IgD-negative memory B cell (primary cell): Measurements from ENCODE around the gene ZNF541. TPM values are rescaled to one million over a fixed set of nuclear protein-coding genes. Genes with fewer than 3 reads are reported as not detected.

Source experiments
- H3K27ac Mint-ChIP-seq, 3 donors: one replicate each; pipeline ENCODE4 v1.8.0; 2020 to 2022; ENCODE audit warnings: mild to moderate bottlenecking in 3 of 3, mixed read lengths in 3 of 3, moderate library complexity in 1 of 3
- H3K27me3 Mint-ChIP-seq: one replicate; pipeline ENCODE4 v1.8.0; 2021; ENCODE audit warnings: mixed read lengths
- H3K36me3 Mint-ChIP-seq: one replicate; pipeline ENCODE4 v1.8.0; 2020; ENCODE audit warnings: mild to moderate bottlenecking, mixed read lengths
- H3K4me1 Mint-ChIP-seq, 3 donors: one replicate each; pipeline ENCODE4 v1.8.0; 2020 to 2022; ENCODE audit warnings: mixed read lengths in 3 of 3, mild to moderate bottlenecking in 1 of 3
- H3K4me3 Mint-ChIP-seq, 4 donors: one replicate each; pipeline ENCODE4 v1.8.0; 2020 to 2022; ENCODE audit warnings: mild to moderate bottlenecking in 4 of 4, mixed read lengths in 4 of 4, moderate library complexity in 3 of 4
- H3K9me3 Mint-ChIP-seq, 3 donors: one replicate each; pipeline ENCODE4 v1.8.0; 2020 to 2021; ENCODE audit warnings: mixed read lengths in 3 of 3, mild to moderate bottlenecking in 1 of 3
- polyA plus RNA-seq: library from polyadenylated mRNA; unstranded; fragments of 300-500 nt; fragmentation: Illumina TruSeq; gene quantifications from one replicate; pipeline ENCODE4 v1.2.3, GENCODE V29; 2021

ZNF541 gene
- polyA plus RNA-seq, 1 donor from 2014 or later: not detected

DNA sequence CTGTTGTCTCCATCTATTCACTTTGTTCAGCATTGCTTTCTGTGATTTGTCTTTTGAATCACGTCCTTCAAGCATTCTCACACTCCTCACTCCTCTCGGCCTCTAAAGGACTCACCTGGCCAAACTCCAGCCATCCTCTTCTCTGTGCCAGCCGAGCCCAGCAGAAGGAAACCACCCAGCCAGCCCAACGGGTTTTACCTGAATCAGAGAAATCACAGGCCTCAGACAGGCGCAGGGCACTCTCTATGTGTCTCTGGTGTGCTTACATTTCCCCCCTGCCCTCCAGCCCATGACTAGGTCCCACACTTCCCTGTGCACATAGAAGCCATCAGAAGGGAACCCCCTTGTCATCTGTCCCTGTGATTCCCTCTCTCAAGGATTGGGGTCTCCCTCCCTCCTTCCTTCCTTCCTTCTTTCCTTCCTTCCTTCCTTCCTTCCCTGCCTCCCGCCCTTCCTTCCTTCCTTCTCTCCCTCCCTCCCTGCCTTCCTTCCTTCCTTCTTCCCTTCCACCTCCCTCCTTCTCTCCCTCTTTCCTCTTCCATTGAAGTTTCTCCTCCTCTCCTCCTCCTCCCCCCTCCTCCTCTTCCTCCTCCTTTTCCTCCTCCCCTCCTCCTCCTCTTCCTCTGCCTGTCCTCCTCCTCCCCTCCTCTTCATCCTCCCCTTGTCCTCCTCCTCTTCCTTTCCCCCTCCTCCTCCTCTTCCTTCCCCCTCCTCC, 8.8 kb upstream of the ZNF541 start:
- H3K4me3 Mint-ChIP-seq: no peak overlapping the region

DNA sequence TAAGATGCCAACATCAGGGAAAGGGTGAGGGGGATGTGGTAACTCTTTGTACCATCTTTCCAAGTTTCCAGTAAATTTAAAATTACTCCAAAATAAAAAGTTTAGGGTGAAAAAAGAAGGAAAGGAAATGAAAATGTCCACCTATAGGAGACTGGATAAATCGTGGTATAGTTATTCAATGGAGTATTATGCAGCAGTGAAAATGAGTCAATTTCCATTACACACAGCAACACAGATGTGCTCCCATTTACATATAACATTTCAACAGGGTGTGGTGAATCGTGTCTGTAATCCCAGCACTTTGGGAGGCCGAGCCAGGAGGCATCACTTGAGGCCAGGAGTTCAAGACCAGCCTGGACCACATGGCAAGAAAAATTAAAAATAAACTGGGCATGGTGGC, 7.4 kb upstream of the ZNF541 start:
- H3K36me3 Mint-ChIP-seq: no peaks in the 10 kb centered on the region
- peaks cover 0 to 6% (median 0%) of the 10 kb centered on the region in 3 donors for H3K9me3 Mint-ChIP-seq
- H3K4me1 Mint-ChIP-seq: peaks cover 10 to 14% (median 13%) of the 10 kb centered on the region in 3 donors
- peak overlapping the region in 2 of 3 donors; percentile 16 to 52 for H3K27ac Mint-ChIP-seq
- peaks cover 41% of the 10 kb centered on the region for H3K27me3 Mint-ChIP-seq
- H3K4me3 Mint-ChIP-seq: no peak overlapping the region

More for the DNA sequence above, 8.8 kb upstream of the ZNF541 start:
- Mint-ChIP-seq H3K27me3 (peaks cover 40% of the 10 kb centered on the region), H3K36me3 (no peaks in the 10 kb centered on the region), H3K27ac (peak overlapping the region; percentile 2 to 81 (median 26)), H3K9me3 (peaks cover 2 to 10% (median 4%) of the 10 kb centered on the region in 3 donors), H3K4me1 (peaks cover 6 to 14% (median 13%) of the 10 kb centered on the region in 3 donors)

DNA sequence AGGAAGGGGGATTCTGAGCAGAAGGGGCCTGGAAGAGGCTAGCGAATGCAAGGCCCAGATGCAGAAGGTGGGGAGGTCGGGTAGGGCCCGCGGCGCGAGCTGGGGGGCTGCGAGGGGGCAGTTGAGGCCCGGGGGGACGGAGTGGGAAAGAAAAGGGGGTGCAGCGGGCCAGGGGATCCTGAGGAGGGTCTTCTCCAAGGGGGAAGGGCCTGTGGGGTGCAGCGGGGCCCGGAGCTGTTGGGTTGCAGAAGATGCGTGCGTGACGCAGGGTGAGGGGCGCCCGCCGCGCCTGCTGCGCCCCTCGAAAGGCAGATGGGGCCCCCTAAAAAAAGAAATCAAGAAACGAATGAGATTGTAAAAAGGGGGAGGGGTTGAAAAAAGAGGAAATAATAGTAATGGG, 313 bp downstream of the ZNF541 start:
- no peaks in the 10 kb centered on the region for H3K36me3 Mint-ChIP-seq
- H3K27me3 Mint-ChIP-seq: peaks cover 30% of the 10 kb centered on the region
- H3K4me1 Mint-ChIP-seq: peaks cover 6 to 14% (median 6%) of the 10 kb centered on the region in 3 donors

GRCh38 chr19:47569331-47569730, 3.6 kb downstream of the ZNF541 start:
- Mint-ChIP-seq H3K9me3 (peaks cover 0 to 1% (median 0%) of the 10 kb centered on the region in 3 donors), H3K4me1 (peaks cover 0 to 6% (median 2%) of the 10 kb centered on the region in 3 donors), H3K4me3 (no peak overlapping the region), H3K27me3 (peaks cover 20% of the 10 kb centered on the region), H3K36me3 (no peaks in the 10 kb centered on the region), H3K27ac (no peak overlapping the region)

More for the DNA sequence above, 313 bp downstream of the ZNF541 start:
- peaks cover 0 to 3% (median 0%) of the 10 kb centered on the region in 3 donors for H3K9me3 Mint-ChIP-seq
- peak overlapping the region in 1 of 4 donors; percentile 58 for H3K4me3 Mint-ChIP-seq
- H3K27ac Mint-ChIP-seq: no peak overlapping the region

DNA sequence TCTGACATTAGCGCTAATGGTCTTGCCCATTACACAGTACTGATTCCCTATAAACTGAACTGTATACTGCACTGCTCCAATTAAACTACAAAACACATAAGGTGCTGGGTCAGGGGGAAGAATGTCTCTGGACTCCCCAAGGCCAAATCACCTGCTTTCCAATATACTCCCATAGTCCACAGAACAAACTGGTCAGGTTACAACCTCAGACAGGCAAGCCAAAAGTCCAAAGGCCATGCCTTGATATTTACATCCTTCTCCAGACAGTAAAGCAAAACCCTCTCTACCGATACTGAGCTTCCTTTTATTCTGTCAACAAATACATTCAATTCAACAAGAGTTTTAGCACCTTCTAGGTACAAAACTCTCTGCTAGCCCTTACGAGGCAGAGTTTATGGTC, 8.9 kb downstream of the ZNF541 start:
- H3K27ac Mint-ChIP-seq: no peak overlapping the region
- peaks cover 0 to 4% (median 1%) of the 10 kb centered on the region in 3 donors for H3K4me1 Mint-ChIP-seq
- peaks cover 9% of the 10 kb centered on the region for H3K27me3 Mint-ChIP-seq
- no peaks in the 10 kb centered on the region for H3K36me3 Mint-ChIP-seq
- H3K4me3 Mint-ChIP-seq: no peak overlapping the region
- H3K9me3 Mint-ChIP-seq: no peaks in the 10 kb centered on the region

GRCh38 chr19:47561440-47562057, 11.4 kb downstream of the ZNF541 start:
- Mint-ChIP-seq H3K27me3 (peaks cover 14% of the 10 kb centered on the region), H3K4me1 (peaks cover 0 to 4% (median 1%) of the 10 kb centered on the region in 3 donors), H3K36me3 (no peaks in the 10 kb centered on the region), H3K9me3 (no peaks in the 10 kb centered on the region), H3K27ac (no peak overlapping the region), H3K4me3 (no peak overlapping the region)

DNA sequence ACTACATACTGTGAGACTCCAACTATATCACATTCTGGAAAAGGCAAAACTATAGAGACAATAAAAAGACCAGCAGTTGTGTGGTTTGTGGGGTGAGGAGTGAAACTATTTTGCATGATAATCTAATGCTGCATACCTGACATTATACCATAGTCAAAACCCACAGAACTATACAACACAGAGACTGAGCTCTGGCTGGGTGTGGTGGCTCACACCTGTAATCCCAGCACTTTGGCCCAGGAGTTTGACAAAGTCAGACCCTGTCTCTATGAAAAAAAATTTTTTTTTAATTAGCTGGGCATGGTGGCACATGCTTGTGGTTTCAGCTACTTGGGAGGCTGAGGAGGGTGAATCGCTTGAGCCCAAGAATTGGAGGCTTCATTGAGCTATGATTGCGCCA, 11.9 kb downstream of the ZNF541 start:
- peaks cover 14% of the 10 kb centered on the region for H3K27me3 Mint-ChIP-seq
- peaks cover 0 to 4% (median 1%) of the 10 kb centered on the region in 3 donors for H3K4me1 Mint-ChIP-seq
- no peaks in the 10 kb centered on the region for H3K36me3 Mint-ChIP-seq
- no peaks in the 10 kb centered on the region for H3K9me3 Mint-ChIP-seq
- H3K27ac Mint-ChIP-seq: no peak overlapping the region
- no peak overlapping the region for H3K4me3 Mint-ChIP-seq

DNA sequence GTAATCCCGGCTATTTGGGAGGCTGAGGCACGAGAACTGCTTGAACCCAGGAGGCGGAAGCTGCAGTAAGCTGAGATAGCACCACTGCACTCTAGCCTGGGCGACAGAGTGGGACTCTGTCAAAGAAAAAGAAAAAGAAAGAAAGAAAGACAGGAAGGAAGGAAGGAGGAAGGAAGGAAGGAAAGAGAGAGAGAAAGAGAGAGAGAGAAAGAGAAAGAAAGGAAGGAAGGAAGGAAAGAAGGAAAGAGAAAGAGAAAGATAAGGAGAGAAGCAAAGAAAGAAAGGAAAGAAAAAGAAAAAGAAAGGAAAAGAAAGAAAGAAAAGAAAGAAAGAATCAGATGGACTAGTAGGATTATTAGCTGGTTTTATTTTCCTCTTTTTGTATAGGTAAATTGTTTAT, 22.8 kb downstream of the ZNF541 start:
- no peak overlapping the region for H3K27ac Mint-ChIP-seq
- peaks cover 11% of the 10 kb centered on the region for H3K27me3 Mint-ChIP-seq
- no peaks in the 10 kb centered on the region for H3K36me3 Mint-ChIP-seq
- H3K4me3 Mint-ChIP-seq: no peak overlapping the region
- no peaks in the 10 kb centered on the region for H3K4me1 Mint-ChIP-seq
- H3K9me3 Mint-ChIP-seq: no peaks in the 10 kb centered on the region

DNA sequence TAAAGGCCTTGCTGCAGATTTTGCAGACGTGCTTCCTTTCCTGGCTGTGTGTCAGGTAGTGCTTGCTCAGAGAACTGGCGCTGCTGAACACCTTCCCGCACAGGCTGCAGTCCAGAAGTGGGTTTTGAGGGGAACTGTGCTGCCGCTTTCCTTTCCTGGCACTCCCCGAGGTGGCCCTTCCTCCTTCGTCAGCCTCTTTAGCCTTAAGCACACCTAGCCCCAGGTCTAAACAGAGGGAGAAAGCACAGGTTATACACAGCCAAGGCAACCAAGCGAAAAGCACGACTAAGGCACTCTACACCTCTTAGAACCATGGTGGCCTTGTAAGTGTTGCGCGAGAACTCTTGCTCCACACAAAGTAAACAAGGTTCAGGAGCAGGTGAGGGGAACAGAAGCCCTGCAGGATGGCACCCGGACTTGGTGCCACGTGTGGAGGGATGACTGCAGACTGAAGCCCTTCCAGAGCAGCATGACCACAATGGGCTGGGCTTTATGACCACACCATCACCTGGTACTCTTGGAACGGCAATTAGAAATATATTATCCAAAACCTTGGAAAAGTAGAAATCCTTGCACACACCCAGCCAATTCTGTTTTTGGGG, 23.6 kb downstream of the ZNF541 start:
- Mint-ChIP-seq H3K27me3 (peaks cover 15% of the 10 kb centered on the region), H3K9me3 (no peaks in the 10 kb centered on the region), H3K4me3 (no peak overlapping the region), H3K36me3 (no peaks in the 10 kb centered on the region), H3K27ac (no peak overlapping the region), H3K4me1 (no peaks in the 10 kb centered on the region)

GRCh38 chr19:47547199-47547598, 25.7 kb downstream of the ZNF541 start:
- H3K36me3 Mint-ChIP-seq: no peaks in the 10 kb centered on the region
- H3K9me3 Mint-ChIP-seq: peaks cover 0 to 2% (median 0%) of the 10 kb centered on the region in 3 donors
- no peaks in the 10 kb centered on the region for H3K4me1 Mint-ChIP-seq
- H3K27ac Mint-ChIP-seq: no peak overlapping the region
- H3K27me3 Mint-ChIP-seq: peaks cover 26% of the 10 kb centered on the region
- H3K4me3 Mint-ChIP-seq: no peak overlapping the region

- Mint-ChIP-seq H3K36me3 (no peaks in the 10 kb centered on the region), H3K4me1 (no peaks in the 10 kb centered on the region), H3K4me3 (no peak overlapping the region), H3K27ac (peak overlapping the region in 1 of 3 donors; percentile 73), H3K27me3 (peaks cover 26% of the 10 kb centered on the region), H3K9me3 (peaks cover 0 to 2% (median 0%) of the 10 kb centered on the region in 3 donors)
Measured at GRCh38 chr19:47545061-47545948, 27.6 kb downstream of the ZNF541 start.

DNA sequence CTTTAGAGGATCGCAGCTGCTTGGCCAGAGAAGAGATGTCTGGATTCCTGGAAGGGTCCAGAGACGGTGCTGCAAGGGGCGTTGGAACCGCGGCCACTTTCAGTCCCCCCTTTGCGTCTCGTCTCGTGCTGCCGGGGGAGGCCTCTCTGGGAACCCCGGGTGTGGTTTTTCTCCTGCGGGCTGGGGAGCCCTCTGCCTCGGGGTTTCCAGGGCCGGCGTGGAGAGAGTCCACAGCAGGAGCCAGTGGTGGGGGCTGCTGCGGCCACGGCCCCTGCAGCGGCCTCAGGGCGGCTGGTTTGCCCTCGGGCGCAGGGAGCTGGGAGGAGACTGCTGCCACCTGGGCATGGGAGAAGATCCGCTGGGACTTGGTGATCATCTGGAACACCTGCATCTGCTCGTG, 28.5 kb downstream of the ZNF541 start:
- Mint-ChIP-seq H3K27ac (peak overlapping the region in 1 of 3 donors; percentile 73), H3K4me1 (no peaks in the 10 kb centered on the region), H3K36me3 (no peaks in the 10 kb centered on the region), H3K27me3 (peaks cover 29% of the 10 kb centered on the region), H3K4me3 (peak overlapping the region in 1 of 4 donors; percentile 43), H3K9me3 (peaks cover 0 to 2% (median 0%) of the 10 kb centered on the region in 3 donors)

- Mint-ChIP-seq H3K36me3 (no peaks in the 10 kb centered on the region), H3K4me1 (no peaks in the 10 kb centered on the region), H3K9me3 (peaks cover 0 to 2% (median 0%) of the 10 kb centered on the region in 3 donors), H3K4me3 (no peak overlapping the region), H3K27me3 (peaks cover 30% of the 10 kb centered on the region), H3K27ac (no peak overlapping the region)
Measured at GRCh38 chr19:47544075-47544474, 28.9 kb downstream of the ZNF541 start.

- Mint-ChIP-seq H3K4me3 (no peak overlapping the region), H3K36me3 (no peaks in the 10 kb centered on the region), H3K27ac (no peak overlapping the region), H3K9me3 (peaks cover 0 to 2% (median 0%) of the 10 kb centered on the region in 3 donors), H3K4me1 (no peaks in the 10 kb centered on the region), H3K27me3 (peaks cover 29% of the 10 kb centered on the region)
Measured at GRCh38 chr19:47542030-47542475, 30.9 kb downstream of the ZNF541 start.
